Stimulated activated CD4-positive, alpha-beta T cell treated with anti-CD3 and anti-CD28 coated beads, Interleukin-4, amount 100 ng/mL, for 1 hour (primary cell): Measurements from ENCODE around the gene HS1BP3.

Experiments used
- DNase-seq: peaks from one replicate; pipeline ENCODE4 v3.0.0-alpha.2; 2020

The HS1BP3 gene

DNA sequence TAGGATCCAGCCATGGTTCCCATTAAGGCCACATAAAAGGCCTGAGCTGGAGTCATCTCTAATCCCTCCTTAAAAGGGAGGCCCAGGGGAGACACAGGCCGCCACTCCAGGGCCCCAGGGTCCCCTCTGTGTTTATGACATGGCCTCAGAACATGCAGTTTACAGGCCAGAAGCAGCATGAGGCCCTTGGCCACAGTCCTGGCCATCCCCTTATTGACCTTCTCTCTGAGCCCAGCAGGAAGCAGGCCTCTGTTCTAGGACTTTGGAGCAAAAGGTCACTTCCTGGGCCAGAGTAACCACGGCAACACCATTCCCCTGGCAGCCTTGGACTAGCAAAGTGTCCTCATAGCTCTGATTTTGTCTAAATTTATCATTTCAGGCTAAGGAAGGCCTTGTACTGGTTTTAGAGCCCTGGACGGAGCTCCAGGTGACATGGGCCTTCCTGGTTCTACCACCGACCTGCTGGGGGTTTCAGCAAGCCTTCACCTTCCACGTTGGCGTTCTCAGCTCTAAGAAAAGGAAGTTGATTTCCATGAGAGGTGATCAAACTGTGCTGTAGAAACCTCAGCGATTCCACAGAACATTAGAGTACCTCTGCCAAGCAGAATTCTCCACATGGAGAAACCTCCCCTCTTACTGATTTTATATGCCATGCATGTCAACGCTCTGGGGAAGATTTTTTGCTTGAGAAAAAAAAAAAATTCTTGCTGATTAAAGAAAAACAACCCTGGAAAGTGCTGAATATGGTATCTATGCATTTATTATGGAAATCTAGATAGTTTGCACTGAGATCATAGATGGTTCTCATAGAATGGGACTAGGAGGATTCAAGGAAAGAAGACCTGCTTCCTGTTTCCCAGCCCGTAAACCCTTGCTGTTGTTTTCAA lies 53.7 kb downstream of the HS1BP3 start:
- DNase-seq: no peak

DNA sequence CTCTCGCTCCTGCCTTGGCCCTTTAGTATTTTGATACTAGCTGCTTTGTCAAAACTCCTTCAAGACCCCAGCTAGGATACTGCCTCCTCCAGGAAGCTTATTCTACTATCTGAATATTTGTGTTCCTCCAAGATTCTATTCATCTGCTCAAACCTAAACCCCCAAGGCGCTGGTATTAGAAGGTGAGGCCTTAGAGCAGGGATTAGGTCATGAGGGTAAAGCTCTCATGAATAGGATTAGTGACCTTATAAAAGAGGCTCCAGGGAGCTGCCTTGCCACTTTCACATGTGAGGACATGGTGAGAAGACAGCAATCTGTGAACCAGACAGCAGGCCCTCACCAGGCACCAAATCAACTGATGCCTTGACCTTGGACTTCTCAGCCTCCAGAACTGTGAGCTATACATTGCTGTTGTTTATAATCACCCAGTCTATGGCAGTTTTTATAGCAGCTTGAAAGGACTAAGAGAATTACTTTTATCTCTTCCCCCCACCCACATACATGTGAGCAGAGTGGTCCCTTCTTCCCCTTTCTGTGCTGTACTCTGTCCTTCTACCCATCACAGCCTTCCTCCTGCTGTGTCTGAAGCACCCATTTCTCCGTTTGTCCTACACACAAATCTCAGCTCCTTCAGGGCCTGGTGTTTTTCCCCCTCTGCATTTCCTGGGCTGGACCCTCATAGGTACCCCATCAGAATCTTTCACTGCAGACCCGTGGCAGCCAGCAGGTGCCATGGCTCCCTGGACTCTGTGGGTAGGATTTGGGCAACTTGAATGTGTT lies 54.5 kb downstream of the HS1BP3 start:
- no peak for DNase-seq

GRCh38 chr2:20595439-20596192 lies 55.3 kb downstream of the HS1BP3 start:
- DNase-seq: no peak

DNA sequence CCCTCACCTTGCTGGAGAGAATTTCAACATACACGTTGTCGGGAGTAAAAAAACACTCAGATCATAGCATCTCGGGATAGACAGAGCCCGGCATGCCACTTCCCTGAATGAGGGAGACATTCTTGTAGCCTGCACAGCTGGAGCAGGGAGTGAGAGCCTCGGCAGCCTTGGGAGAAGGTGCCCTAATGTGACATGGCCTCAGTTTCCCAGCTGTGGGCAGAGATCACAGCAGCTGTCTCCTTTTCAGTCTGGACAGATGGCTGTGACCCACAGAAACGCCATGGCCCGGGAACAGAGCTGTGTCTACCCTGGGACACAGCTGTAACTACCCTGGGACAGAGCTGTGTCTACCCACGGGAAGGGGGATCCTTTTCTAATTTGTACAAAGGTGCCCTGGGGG lies 55.9 kb downstream of the HS1BP3 start:
- DNase-seq: no peak

DNA sequence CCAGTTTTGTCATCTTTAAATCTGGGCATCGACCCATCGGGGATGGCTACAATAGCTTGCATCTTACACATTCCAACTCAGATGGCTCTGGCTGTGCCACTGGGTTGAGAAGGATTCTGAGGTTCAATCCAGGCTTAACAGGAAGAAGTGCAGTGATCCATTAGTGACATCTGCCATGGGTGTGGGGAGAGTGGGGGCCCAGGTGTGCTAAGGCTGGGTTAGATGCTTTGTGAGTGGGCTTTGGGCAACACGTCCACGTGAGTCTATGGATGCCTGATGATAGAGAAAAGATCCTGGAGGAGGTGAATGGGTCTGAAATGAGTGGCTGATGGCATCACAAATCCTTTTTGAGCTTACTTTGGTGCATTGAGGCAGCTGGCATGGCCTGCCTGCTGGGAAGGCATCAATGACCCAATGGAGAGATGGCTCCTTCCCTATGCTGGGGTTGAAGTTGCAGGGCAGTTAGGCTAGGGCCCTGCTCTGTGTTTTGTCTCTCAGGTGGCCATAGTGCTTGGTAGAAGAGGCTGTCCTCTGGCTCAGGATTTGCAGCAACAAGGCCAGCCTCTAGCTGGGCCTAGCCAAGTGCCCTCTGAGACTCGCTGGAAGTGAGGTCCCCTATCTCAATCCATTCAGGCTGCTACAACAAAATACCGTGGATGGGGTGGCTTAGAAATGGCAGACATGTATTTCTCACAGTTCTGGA lies 56.7 kb downstream of the HS1BP3 start:
- DNase-seq: no peak

DNA sequence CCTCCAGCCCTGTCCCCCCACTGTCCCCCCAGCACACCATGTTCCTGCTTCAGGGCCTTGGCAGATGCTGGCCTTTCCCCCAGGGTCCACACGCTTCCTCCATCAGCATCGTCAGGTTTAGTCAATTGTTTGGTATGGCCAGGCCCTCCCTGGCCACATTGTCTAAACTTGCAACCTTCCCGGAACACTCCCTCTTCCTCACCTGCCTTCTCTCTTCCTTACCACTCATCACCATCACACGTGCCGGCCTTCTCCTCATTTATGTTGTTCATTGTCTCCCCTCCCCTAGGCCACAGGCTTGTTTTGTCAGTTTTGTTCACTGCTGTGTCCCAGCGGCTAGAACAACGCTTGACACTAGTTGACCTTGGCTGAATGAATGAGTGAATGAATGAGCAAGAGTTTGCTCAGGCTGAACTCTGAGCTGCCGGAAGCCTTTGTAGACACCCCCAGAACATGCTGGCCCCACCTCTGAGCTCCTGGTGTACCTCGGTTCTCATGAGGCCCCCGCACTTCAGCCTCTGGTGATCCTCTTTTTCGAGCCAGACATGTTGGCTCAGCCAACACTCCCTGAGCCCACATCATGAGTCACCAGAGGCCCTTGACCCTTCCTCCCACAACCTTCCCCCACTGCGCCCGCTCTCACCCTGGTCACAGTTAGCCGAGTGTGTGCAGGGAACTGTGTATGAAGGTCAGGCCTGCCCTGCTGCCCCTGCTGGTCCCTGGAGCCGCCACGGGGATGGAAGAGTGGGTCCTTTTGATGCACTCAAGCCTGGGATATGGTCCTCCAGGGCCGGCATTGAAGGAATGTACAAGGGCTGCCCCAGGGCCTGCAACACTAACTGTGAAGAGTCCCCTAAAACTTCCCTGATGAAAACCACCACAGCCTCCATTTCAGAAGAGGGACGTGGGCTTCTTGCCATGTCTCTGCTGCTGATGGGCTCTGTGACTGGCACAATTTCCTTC lies 57.5 kb downstream of the HS1BP3 start:
- DNase-seq: no peak

GRCh38 chr2:20592106-20593071 lies 58.5 kb downstream of the HS1BP3 start:
- DNase-seq: no peak

DNA sequence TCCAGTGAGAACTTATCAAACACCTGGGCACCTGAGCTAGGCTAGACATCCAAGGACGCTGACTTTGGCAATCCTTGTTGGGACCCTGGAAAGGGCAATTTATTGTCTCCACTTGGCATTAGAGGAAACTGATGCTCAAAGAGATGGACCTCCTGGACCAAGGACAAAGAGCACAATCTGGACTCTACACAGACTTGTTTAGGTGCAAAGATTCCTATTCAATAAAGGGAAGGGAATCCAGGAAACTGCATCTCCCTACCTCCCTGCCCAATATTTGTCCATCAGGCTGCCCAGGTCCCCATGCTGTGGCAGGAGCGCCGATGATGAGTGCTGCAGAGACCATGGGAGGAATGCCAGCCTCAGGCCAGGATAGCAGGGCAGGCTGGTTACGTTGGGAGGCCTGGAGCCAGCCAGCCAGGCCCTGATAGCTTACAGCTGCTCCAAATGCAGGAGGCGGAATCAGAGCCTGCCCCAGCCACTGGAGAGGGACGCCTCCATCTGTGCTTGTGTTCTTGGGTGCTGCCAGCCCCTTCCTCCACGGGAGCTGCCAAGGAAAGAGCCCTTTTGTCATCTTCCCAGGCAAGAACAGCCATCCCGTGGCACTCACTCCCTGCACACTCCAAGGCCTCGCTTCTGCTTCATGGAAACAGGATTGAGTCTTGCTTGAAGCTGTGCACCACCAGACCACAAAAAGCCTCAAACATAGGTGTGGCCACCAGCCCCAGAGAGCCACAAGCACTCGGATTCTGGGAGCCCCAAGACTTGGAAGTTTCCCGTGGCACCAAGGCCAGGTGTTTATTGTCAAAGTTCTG lies 60.0 kb downstream of the HS1BP3 start:
- DNase-seq: no peak

GRCh38 chr2:20589975-20590703 lies 60.8 kb downstream of the HS1BP3 start:
- no peak for DNase-seq

DNA sequence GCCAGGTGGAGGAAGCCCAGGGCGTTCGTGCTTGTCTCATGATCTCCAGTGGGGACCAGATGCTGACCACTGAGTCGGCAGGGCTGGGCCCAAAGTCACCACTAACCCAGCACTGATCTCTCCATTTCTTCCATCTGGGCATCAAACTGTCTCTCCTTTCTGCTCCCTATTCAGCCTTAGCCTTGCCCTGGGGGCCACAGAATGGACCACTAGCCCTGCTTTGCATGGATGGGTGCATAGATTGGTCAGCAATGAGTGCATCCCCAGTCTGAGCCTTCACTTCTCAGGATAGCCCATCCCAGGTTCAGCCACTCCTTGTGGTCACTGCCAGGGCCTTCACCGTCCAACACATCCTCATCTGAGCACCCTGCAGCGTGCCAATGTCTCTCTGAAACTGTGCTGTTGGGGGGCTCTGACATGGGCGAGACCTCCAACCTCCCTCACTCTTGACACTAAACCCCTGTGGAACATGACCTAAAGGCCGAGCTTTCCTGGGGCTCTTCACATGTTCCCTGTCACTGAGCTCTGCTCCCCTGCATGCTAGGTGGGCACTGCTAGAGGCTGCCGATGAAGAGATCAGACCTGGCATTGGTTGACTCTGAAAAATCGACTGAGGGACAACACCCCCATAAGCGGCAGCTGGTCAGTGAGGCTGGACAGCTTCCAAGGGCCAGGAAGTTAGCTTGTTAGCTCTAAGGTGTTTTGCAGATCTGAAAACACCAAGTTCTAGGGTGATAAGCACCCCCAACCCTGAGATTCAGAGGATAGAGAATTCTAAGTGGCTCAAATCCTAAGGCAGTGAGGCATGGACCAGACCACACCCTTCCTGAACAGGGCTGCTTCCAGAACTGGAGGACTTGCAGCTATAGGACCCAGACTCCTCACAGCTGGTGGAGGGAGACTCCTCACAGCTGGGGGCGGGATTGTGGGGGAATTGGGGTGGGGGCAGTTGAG lies 61.7 kb downstream of the HS1BP3 start:
- DNase-seq: no peak

GRCh38 chr2:20585710-20586594 lies 64.9 kb downstream of the HS1BP3 start:
- DNase-seq: no peak

DNA sequence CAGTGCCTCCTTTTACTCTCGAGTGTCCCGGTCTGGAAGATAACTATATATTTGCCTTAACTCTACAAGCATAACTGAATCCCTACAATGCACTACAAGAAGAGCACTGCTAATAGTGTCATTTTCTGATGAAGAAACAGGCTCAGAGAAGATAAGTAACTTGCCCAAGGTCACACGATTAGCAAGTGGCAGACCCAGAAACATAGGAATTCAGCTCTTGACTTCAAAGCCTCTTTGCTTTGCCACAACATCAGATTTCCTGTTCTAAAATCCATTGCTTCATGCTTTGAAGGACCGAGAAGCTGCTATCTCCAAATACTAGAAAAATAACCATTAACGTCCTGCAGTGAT lies 65.6 kb downstream of the HS1BP3 start:
- DNase-seq: no peak

DNA sequence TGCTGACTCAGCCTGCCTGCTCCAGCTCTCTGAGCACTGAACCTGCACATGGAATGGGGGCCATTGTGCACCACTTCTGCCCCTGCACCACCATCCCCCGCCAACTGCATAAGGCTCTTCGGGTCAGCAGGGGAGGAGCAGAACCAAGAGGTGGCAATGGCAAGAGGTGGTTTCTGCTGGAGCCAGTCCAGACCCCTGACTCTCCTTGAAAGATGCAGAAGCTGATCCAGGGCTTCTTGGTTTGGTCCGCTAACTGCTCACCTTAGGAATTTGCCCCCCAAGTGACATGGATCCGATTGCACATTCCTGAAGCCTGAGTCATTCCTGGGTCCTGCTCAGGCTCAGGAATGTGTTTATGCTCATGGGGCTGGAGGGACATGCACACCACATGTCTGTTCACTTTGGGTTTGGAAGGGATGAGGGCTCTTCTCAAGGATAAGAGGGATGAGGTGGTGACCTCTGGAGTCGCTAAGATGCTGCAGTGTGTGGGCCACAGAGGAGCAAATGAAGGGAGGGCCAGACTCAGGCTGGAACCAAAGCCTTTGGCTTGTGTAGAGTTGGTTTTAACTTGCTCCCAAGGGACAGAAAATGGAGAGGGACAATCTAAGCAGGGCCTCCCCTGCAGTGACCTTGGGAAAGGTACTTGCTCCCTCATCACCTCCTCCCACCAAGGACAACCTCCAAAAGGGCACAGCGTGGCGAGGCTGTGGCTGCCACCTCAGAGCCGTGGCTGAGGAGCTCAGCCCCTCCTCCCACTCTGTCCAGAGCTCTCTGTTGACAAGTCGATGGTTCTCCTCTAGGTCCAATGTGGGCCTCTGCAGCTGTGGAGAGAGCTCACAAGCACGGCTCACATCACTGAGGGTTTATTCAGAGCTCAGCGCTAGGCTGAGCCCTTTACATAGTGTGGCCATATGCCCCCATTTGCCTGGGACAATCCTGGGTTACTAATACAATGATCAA lies 66.2 kb downstream of the HS1BP3 start:
- DNase-seq: no peak

- no peak for DNase-seq
These were observed 66.9 kb downstream of the HS1BP3 start for GRCh38 chr2:20584045-20584398.

DNA sequence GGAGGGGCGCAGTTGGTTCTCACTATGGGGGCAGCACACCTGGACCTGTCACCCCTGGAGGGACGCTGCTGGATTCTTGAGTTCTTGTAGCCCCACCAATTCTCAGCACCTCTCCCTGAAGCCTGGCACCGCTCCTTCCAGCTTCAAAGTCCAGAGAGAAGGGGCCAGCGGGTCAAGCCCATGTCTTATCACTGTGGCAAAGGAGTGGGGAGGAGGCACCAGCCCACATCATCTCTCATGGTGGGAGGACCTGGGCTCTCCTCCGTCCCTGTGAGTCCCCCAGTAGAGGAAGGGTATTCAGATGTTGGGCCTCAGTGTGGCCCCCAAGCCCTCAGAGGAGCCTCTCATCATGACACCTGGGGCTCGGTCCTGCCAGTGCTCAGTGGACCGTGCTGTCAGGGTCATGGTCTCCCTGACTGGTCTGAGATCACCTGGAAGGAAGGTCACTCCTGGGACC lies 67.4 kb downstream of the HS1BP3 start:
- DNase-seq: no peak
